ENCODE measurements around the gene COPB1. TPM values are rescaled to one million over a fixed set of nuclear protein-coding genes. Genes with fewer than 3 reads are reported as not detected.

COPB1 gene
- total RNA-seq, 4 donors from 2014 or later = 46.4 to 59.1 (median 52.4) TPM

- H3K4me1 ChIP-seq = no peaks in the 10 kb centered on the region
- H3K27me3 ChIP-seq = no peaks in the 10 kb centered on the region
- H3K9me3 ChIP-seq = no peaks in the 10 kb centered on the region
- peaks cover 3 to 78% of the 10 kb centered on the region in 2 donors for H3K36me3 ChIP-seq
- no peak overlapping the region for H3K27ac ChIP-seq
- intact Hi-C loops (cut with DNase I; ENCODE audit: low total_unique reads) (no loop called here), in situ Hi-C loops (cut with MboI; ENCODE audit: low sequenced_read_pairs in 4 of 4) (loop anchor here in 1 of 4 donors (25.0 kb wide), 1 partner anchor 381 kb away; the partner anchor contains the start of gene CYP2R1)
- ATAC-seq (no peak), DNase-seq (no peak)
- TF ChIP-seq CTCF (IDR thresholded peaks at IDR 0.05 in 4 of 5, conservative IDR thresholded peaks at IDR 0.05 in 1 of 5) (no peak), POLR2A (IDR thresholded peaks at IDR 0.05) (no peak)
- H3K4me3 ChIP-seq = no peak overlapping the region
These were observed 6.9 kb upstream of the COPB1 start for GRCh38 chr11:14506532-14506931.

- DNase-seq (no peak), ATAC-seq (no peak)
- peaks cover 3 to 47% of the 10 kb centered on the region in 2 donors for H3K36me3 ChIP-seq
- H3K9me3 ChIP-seq = no peaks in the 10 kb centered on the region
- TF ChIP-seq POLR2A (IDR thresholded peaks at IDR 0.05) = no peak
- no peak for TF ChIP-seq CTCF (IDR thresholded peaks at IDR 0.05 in 4 of 5, conservative IDR thresholded peaks at IDR 0.05 in 1 of 5)
- no peaks in the 10 kb centered on the region for H3K27me3 ChIP-seq
- peaks cover 14 to 19% of the 10 kb centered on the region in 2 donors for H3K4me1 ChIP-seq
- H3K4me3 ChIP-seq = no peak overlapping the region
- no peak overlapping the region for H3K27ac ChIP-seq
- in situ Hi-C loops (cut with MboI; ENCODE audit: low sequenced_read_pairs in 4 of 4) (loop anchor here in 1 of 4 donors (25.0 kb wide), 1 partner anchor 384 kb away; the partner anchor contains the start of gene CYP2R1), intact Hi-C loops (cut with DNase I; ENCODE audit: low total_unique reads) (no loop called here)
These were observed 3.4 kb upstream of the COPB1 start for GRCh38 chr11:14503023-14503422.

GRCh38 chr11:14502039-14502438 lies 2.4 kb upstream of the COPB1 start:
- Histone ChIP-seq H3K36me3 (peaks cover 3 to 44% of the 10 kb centered on the region in 2 donors), H3K27me3 (no peaks in the 10 kb centered on the region), H3K27ac (no peak overlapping the region), H3K9me3 (no peaks in the 10 kb centered on the region), H3K4me1 (peaks cover 14 to 22% of the 10 kb centered on the region in 2 donors), H3K4me3 (no peak overlapping the region)
- DNase-seq (no peak), ATAC-seq (no peak)
- in situ Hi-C loops (cut with MboI; ENCODE audit: low sequenced_read_pairs in 4 of 4) = loop anchor here in 1 of 4 donors (25.0 kb wide), 1 partner anchor 385 kb away; the partner anchor contains the start of gene CYP2R1
- no peak for TF ChIP-seq CTCF (IDR thresholded peaks at IDR 0.05 in 4 of 5, conservative IDR thresholded peaks at IDR 0.05 in 1 of 5)
- TF ChIP-seq POLR2A (IDR thresholded peaks at IDR 0.05) = no peak
- intact Hi-C loops (cut with DNase I; ENCODE audit: low total_unique reads) = no loop called here

- H3K4me3 ChIP-seq = peak overlapping the region; percentile 72 to 96 (median 84)
- H3K36me3 ChIP-seq = peaks cover under 1 to 35% of the 10 kb centered on the region in 2 donors
- no peaks in the 10 kb centered on the region for H3K9me3 ChIP-seq
- peak; percentile 37 to 67 for ATAC-seq
- DNase-seq = peak; percentile 10 to 23
- in situ Hi-C loops (cut with MboI; ENCODE audit: low sequenced_read_pairs in 4 of 4) (loop anchor here in 1 of 4 donors (25.0 kb wide), 1 partner anchor 387 kb away; the partner anchor contains the start of gene CYP2R1), intact Hi-C loops (cut with DNase I; ENCODE audit: low total_unique reads) (no loop called here)
- H3K27me3 ChIP-seq = no peaks in the 10 kb centered on the region
- TF ChIP-seq CTCF (IDR thresholded peaks at IDR 0.05 in 4 of 5, conservative IDR thresholded peaks at IDR 0.05 in 1 of 5) = no peak
- no peak for TF ChIP-seq POLR2A (IDR thresholded peaks at IDR 0.05)
- H3K4me1 ChIP-seq = peaks cover 19 to 37% of the 10 kb centered on the region in 2 donors
- H3K27ac ChIP-seq = peak overlapping the region; percentile 88 to 94 (median 92)
These were observed 605 bp upstream of the COPB1 start for GRCh38 chr11:14500181-14500651.
